ENCODE data around the gene SDHA.

The SDHA gene

DNA sequence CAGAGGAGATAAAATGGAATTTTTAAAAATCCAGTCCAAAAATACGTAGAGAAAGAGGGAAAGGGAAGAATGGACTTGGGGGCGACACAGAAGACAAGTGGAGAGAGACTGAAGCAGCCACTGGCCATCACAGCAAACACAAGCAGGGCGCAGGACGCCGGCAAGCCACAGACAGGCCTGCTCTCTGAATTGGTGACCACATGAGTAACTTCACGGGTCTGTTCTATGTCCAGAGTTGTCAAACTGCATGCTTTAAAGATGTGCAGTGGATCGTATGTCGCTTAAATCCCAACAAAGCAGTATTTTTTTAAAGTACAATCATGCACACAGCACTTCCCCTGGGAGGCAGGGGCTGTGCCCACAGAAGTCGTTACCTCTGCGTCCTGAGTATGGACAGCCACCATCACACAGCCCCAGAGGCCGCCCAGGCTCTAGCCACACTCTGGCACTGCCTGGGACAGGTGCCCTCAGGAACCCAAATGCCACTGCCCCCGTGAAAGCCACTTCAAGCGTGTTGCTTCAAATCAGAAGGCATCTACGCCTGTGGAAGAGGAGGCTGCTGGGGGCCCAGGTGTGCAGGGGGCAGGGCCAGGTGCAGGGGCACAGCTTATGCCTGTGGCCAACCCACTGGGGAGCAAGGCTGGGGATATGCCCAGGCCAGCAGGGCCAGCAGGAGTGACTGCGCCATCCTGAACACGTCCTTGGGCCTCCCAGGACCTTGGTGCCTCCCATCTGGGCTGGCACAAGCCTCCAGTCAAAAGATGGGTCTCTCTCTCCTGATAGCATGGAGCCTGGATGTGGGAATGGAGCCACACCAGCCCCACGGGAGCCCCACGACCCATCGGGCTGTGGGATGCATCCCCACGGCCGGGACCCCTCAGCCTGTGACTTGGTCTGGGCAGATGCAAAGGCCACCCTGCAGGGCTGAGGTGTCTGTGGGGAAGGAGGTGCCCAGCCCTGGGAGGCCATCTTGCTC lies 32.7 kb upstream of the SDHA start:
- no peak for FAIRE-seq
- DNase-seq (ENCODE audit: extremely low spot score, insufficient read length, low read depth), result no peak

DNA sequence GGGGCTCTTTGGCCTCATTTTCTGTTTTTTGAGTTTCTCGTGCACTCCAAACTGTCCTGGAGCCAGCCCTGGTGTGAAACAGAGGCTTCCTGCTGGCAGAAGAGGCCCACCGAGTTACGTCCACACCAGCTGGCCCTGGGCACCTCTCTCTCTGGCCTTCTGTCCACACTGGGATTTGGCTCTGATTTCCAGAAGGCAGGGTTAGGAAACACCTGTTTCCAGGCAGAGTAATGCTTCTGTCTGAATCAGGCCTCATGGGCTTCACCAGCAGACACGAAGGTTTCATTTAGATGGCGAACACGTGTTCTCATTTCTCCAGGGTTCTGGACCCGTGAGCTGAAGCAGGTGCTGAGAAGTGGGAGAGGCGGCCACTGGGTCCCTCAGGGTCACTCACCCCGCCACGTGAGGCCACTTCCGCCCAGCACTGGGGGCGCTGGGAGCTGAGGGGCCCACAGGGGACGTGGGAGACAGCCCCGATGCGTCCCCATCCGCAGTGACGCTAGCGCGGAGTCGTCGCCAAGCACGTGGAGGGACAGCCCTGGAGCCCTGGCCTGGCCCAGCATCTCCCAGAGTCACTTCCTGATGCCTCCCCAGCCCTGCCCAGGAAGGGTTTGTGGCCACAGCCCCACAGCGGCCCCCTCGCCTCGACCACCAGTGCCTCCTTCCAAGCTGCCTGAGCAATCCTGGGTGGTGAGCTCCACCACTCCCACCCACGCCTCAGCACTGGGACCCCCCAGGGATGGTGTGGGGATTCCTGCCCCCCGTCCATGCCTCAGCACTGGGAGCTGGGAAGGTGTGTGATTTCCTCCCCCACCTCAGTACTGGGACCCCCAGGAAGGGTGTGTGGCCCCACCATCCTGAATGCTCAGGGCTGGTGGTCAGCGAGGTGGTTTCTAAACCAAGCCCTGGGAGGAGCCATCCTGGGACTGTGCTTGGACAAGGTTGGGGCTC lies 31.8 kb upstream of the SDHA start:
- FAIRE-seq (no peak), DNase-seq (ENCODE audit: extremely low spot score, insufficient read length, low read depth) (no peak)

DNA sequence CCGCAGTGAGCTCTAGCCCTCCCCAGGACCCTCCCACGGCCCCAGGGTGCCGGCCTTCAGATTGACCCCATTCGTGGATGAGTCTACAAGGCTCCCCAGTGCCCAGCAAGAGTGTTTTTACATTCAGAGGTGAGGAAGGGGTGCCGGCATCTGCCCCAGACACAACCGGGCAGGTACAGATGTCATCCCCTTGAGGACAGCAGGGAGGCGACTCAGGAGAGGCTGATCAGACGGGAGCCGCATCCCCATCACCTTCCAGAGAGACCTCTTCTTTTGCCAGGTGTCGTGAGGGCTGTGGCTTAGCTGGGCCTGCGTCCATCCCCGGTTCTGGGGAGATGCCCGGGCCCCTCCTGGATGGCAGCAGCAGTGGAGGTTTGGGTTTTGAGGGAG lies 31.1 kb upstream of the SDHA start:
- DNase-seq (ENCODE audit: extremely low spot score, insufficient read length, low read depth), result no peak
- no peak for FAIRE-seq

DNA sequence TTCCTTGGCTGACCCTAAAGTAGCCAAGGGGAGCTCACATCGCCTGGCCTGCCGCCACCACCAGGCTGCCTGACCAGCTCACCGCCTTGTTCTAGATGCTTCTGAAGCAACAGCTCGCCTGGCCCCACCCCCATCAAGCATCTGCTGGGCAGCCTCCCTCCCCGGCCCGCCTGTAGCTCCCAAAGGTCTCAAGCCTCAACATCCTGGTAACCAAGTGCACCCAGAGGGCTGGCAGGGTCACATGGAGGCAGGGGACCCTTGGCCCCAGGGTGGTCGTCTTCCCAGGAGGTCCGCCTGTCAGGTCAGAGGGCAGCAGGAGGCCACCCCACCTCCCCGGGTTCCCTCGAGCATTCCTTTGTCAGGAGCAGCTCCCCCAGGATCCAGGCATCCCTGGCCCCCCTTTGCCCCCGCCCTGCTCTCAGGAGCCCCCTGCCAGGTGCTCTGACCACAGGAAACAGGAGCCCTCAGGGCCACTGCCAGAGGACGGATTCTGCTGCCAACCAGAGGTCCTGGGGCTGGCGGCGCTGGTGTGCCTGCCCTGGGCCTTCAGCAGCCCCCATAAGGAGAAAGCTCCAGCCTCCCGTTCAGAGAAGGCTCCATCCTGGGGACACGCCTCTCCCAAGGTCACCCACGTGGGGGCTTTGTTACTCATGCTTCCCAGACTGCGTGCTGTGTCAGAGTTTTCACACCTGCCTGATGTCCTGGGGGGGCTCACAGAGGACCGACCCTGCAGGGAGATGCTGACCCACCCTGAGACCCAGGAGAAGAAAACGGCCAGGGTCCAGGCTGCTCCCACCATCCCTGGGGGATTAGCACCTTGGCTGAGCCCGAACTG lies 30.3 kb upstream of the SDHA start:
- no peak for DNase-seq (ENCODE audit: extremely low spot score, insufficient read length, low read depth)
- no peak for FAIRE-seq

DNA sequence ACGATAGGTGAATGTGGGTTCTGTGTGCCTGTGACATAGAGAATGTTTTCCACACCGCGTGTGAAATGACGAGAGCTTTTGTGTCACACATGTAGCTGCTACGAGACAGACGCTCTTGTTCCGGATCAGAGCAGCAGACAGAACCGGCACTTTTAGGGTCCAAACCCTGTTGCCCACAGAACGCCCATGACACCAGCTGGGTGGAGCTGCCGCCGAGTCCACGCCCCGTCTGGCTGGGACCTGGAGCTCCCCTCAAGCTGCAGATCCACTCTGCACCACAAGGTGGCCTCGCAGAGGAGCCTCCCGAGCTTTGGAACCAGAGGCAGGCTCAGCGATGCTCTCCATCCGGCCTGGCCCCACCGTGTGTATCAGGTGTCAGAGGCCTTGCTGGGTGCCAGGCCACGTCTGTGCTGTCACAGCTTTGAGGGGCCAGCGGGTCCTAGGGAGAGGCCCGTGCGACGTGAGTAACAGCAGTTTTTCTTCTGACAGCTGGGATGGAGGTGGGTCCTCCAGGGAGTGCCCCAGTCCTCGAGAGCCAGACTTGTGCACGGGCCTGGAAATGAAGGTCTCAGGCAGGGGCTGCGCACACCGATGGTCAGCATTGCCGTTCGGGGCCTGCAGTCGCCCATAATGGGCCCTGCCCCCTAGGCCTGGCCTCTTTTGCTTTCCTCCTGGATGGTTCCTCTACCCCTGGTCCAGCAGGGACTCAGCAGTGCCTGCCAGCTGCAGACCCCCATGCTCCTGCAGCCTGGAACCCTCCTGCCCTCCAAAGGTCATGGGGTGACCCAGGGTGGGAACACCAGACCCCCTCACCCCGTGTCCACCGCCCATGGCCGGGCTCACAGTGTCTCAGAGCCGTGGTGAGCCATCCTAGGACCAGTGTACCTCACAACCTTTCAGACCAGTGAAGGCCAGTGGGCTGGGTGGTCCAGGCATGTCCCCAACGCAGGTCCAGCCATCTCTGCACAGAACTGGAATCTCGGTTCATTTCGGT lies 29.3 kb upstream of the SDHA start:
- FAIRE-seq (peak; percentile 95), DNase-seq (ENCODE audit: extremely low spot score, insufficient read length, low read depth) (peak; percentile 86)

DNA sequence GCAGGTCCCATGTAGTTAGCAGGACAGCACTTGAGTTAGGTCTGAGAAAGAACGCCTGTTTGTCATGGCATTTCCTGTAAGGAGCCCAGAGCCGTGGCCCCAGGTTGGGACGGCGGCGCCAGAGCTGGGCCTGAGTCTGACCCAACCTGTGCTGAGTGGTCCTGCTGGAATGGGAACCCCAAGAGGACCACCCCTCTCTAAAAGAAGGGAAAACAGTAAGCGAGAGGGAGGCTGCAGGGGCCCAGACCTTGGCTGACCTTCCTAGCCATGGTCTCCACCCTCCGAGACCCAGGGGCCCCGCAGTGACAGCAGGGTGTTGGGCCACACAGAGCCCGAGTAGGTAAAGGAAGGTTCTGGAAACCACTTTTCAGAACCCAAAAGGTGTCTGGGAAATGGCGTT lies 28.6 kb upstream of the SDHA start:
- FAIRE-seq (no peak), DNase-seq (ENCODE audit: extremely low spot score, insufficient read length, low read depth) (no peak)

DNA sequence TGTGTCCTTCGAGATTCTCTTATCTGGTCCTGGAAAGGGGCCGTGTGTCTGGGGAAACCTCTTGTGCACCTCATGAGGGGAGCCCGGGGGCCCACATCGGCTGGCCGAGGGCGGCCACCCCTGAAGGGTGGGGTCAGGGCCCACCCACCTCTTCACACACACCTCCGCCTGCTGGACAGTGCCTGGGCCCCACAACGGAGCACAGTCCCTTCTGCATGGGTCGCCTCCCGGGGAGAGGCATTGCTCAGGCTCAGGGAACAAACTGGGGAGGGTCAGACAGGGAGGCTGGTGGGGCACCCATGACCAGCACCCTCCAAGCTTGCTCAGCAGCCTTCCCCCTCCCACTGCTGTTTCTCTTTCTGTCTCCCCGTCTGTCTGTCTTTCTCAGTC lies 28.1 kb upstream of the SDHA start:
- DNase-seq (ENCODE audit: extremely low spot score, insufficient read length, low read depth), result no peak
- FAIRE-seq, result no peak

DNA sequence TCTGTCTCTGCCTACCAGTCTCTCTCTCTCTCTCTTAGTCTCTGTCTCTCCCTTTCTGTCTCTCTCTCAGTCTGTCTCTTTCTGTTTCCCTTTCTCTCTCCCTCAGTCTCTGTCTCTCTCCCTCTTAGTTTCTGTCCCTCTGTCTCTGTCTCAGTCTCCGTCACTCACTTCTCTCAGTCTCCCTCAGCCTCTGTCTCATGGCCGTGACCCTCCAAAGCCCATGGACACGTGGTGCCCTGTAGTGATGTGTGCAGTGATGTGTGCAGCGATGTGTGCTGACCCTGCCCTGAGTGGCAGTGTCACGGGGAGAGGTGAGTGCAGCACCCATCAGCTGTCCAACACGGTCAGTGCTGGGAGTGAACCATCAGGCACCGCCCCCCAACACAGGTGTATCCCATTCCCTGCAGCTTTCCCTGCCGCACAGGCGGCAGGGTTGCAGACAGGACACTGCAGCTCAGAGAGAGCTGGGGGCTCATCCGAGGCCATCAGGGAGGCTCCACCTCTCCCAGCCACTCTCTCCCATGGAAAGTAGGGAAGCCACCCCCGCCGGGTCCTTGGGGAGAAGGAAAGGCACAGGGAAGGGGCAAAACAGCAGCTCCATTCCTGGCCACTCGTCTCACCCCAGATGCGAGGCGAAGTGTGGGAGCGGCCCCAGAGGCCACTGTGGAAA lies 27.6 kb upstream of the SDHA start:
- FAIRE-seq, result no peak

DNA sequence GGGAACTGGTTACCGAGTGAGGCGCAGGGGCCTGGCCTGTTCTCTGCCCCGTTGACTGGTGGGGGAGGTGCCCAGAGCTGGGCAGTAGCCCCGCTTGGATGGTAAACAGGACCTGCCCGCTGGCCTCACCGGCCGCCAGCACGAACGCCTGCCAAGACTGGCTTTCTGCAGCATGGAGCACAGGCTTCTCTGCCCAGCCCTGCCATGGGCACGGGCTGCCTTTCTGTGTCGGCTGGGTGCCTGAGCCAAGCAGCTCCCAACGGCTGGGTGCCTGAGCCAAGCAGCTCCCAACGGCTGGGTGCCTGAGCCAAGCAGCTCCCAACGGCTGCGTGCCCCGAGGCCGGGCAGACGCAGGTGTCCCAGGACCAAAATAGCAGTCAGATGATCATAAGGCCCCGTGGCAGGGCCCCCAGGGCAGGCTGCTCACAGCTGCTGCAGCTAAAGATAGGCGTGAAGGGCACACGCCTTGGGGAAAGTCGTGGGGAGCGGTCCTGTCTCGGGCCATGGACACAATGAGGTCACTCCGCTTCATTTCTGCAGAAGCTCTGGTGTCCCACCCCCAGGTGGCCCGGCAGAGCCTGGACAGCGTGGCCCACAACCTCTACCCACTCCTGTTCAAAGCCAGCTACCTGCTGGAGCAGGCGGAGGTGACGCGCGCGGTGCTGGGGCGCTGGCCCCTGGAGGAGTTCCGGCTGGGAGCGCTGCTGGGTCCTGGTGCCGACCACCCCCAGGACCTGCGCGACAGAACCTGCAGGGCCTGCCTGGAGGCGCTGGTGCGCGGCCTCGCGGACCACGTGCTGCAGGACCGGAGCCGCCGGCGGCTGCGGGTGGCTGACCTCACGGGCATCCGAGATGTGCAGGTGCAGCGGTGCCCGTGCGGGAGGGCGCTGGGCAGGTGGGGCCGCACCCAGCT lies 26.8 kb upstream of the SDHA start, which contains the start of gene LRRC14B:
LRRC14B (plus strand) TSS at position 460 of the 913 bp plus-strand sequence; CDS start at position 504, 44 bp downstream.
- DNase-seq (ENCODE audit: extremely low spot score, insufficient read length, low read depth) (no peak), FAIRE-seq (no peak)

More for the DNA sequence above, 27.6 kb upstream of the SDHA start:
- DNase-seq (ENCODE audit: extremely low spot score, insufficient read length, low read depth), result no peak

DNA sequence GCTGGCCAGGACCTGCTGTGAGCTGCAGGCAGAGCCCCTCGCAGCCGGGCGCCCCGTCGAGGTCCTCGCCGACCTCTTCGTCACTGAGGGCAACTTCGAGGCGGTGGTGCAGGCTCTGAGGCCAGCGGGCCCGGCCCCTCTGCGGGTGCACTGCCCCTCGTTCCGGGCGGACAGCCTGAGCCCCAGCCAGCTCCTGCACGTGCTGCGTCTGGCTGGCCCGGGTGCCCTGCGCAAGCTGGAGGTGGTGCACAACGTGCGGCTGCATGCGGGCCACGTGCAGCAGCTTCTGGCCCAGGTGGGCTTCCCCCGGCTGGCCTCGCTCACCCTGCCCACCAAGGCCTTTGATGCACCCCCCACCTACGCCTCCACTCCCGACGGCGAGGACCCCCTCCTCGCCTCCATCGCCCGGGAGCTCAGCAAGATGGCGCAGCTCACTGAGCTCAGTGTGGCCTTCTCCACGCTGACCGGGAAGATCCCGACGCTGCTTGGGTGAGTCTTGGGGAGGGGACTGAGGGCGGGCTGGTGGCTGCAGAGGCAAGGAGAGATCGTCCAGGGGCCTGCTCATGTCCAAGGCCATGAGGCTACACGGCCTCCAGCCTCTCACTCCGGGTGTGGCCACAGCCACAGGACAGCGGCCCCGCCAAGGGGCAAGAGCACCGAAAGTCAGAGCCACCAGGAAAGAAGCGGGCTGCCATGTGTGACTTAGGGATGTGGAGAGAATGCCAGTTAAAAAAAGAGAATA lies 26.0 kb upstream of the SDHA start:
- DNase-seq (ENCODE audit: extremely low spot score, insufficient read length, low read depth), result no peak
- FAIRE-seq, result no peak

DNA sequence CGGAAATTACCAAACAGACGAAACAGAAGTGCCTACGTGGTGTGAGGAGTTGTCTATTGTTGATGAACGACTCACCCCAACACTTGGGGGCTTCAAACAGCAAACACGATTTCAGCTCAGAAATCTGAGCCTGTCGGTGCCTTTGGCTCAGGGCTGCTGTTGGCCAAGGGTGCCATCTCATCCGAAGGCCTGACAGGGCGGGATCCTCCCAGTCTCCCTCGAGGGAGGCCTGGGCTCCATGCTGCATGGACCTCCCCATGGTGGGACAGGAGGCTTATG lies 25.5 kb upstream of the SDHA start:
- no peak for FAIRE-seq
- DNase-seq (ENCODE audit: extremely low spot score, insufficient read length, low read depth), result no peak

DNA sequence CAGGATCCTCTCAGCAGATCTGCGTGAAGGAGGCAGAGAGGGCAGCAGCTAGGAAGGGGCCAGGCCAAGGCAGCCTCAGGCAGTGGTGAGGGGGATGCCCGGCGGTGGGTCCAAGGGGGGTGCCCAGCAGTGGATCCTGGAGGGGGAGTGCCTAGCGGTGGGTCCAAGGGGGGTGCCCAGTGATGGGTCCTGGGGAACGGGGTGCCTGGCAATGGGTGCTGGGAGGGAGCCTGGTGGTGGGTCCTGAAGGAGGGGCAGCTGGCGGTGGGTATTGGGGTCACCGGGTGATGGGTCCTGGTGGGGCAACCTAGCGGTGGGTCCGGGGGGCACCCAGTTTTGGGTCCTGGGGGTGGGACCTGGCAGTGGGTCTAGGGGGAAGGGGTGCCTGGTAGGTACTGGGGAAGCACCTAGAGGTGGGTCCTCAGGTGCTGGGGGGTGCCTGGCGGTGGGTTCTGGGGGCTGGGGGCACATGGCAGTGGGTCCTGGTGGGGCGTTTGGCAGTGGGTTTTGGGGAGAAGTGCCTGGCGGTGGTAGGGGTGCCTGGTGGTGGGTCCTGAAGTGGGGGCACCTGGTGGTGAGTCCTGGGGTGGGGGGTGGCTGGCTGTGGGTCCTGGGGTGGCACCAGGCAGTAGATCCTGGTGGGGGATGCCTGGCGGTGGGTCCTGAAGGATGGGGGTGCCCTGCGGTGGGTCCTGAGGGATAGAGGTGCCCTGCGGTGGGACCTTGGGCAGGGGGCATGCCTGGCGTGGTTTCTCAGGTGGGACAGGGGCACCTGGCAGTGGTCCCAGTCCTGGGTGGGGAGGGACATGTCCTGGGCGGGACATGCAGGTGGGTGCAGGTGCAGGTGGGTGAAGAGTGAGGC lies 24.9 kb upstream of the SDHA start:
- no peak for DNase-seq (ENCODE audit: extremely low spot score, insufficient read length, low read depth)
- FAIRE-seq, result no peak

DNA sequence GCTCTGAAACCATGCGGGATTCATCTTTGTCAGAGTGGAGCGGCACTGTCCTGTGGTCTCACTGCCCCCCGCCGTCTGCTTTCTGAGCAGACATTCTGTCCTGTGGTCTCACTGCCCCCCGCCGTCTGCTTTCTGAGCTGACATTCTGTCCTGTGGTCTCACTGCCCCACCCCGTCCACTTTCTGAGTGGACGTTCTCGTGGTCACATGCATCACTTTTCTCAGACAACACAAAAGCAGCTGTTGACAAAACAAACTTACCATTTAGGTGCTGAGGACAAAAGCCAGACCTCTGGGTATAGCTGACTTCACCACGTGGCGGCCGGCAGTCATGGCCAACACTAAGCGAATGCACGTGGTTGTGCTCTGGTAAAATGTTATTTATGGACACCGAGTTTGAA lies 24.0 kb upstream of the SDHA start:
- FAIRE-seq, result no peak

DNA sequence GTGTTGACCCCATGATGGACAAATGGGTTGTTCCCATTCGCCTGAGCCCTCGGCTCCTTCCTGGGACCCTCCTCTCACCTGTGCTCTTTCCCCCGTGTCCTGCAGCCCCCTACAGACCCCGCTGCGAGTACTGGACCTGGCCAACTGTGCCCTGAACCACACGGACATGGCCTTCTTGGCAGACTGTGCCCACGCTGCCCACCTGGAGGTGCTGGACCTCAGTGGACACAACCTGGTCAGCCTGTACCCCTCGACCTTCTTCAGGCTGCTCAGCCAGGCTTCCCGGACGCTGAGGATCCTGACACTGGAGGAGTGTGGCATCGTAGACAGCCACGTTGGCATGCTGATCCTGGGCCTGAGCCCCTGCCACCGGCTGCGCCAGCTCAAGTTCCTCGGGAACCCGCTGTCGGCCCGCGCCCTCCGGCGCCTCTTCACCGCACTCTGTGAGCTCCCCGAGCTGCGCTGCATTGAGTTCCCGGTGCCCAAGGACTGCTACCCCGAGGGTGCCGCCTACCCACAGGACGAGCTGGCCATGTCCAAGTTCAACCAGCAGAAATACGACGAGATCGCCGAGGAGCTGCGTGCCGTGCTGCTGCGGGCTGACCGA lies 23.4 kb upstream of the SDHA start:
- FAIRE-seq (no peak), DNase-seq (ENCODE audit: extremely low spot score, insufficient read length, low read depth) (no peak)

More for the DNA sequence above, 24.0 kb upstream of the SDHA start:
- no peak for DNase-seq (ENCODE audit: extremely low spot score, insufficient read length, low read depth)

DNA sequence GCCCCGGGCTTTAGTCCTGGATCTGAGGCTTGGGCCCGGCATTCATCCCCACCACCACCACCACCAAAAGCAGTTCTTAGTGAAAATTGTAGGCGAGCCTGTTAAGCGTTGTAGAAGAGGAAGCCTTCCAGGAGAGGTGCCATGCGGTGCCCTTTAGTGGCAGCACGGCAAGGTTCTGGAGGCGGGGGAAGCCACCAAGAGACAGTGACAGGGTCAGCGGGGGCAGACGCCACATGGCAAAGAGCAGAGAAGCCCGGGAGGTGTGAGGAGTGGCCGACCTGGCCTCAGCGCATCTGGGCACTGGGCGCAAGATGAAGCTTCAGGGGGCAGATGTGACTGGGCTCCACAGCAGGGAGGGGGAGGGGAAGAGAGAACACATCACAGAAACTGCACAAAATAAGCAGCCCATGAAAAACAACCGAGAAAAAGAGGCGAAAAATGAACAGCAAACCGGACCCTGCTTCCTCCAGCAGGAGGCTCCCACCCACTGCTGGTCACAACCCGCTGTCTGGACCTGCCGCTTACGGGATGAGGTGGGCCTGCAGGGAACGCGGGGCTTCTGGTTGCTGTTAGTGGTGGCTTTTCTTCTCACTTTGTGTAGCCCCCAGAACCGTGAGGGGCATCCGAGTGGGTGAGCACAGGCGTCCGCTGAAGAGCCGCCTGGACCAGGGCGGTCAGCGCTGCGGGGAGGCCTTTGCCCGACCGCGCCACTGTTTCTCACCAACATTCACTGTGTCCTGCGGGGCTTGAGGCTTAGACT lies 22.5 kb upstream of the SDHA start:
- DNase-seq (ENCODE audit: extremely low spot score, insufficient read length, low read depth) (no peak), FAIRE-seq (no peak)
